ENCODE results near the gene CTBS.

Gene CTBS

DNA sequence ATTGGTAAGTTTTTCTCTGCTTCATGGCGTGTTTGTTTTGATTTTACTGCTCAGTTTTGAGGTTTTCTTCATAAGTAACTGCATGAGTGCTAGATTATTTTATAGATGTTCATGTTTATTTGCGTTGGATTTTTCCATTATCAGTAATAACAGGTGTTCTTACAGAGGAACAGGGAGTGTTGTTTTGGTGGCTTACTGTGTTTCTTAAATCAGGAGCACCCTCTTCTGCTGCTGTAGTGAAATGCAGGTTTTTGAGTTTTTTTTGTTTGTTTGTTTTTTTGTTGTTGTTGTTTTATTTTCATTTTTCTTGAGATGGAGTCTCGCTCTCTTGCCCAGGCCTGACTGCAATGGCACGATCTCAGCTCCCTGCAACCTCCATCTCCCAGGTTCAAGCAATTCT is 32.6 kb downstream of the CTBS start:
- no peak overlapping the region for H3K4me3 ChIP-seq (ENCODE audit: low read length, poor library complexity, severe bottlenecking)
- no peaks in the 10 kb centered on the region for H3F3A ChIP-seq (ENCODE audit: low read depth)
- H2AFZ ChIP-seq (ENCODE audit: low read length) = no peak overlapping the region
- no peaks in the 10 kb centered on the region for H3K79me2 ChIP-seq (ENCODE audit: insufficient read depth, low read length)
- H3K4me1 ChIP-seq (ENCODE audit: insufficient read depth, low read length, poor library complexity, severe bottlenecking) = no peaks in the 10 kb centered on the region
- no peaks in the 10 kb centered on the region for H3K36me3 ChIP-seq (ENCODE audit: insufficient read depth, low read length)
- H3K9me3 ChIP-seq (ENCODE audit: insufficient read depth, low read depth, low read length) = no peaks in the 10 kb centered on the region
- no peaks in the 10 kb centered on the region for H3K9me2 ChIP-seq (replicated peaks; ENCODE audit: low read depth, low read length)
- no peak overlapping the region for H3K4me2 ChIP-seq (ENCODE audit: low read depth, low read length, poor library complexity, severe bottlenecking)
- no peaks in the 10 kb centered on the region for H3K27me3 ChIP-seq (ENCODE audit: insufficient read depth, low read length, poor library complexity, severe bottlenecking)
- no peak overlapping the region for H3K9ac ChIP-seq (ENCODE audit: low read depth, low read length, poor library complexity, severe bottlenecking)
- no peaks in the 10 kb centered on the region for H4K20me1 ChIP-seq (ENCODE audit: insufficient read depth, low read length, poor library complexity, severe bottlenecking)
- no peak for TF ChIP-seq EZH2phosphoT487 (IDR thresholded peaks at IDR 0.05; ENCODE audit: borderline replicate concordance)
- TF ChIP-seq, protein P1, sequence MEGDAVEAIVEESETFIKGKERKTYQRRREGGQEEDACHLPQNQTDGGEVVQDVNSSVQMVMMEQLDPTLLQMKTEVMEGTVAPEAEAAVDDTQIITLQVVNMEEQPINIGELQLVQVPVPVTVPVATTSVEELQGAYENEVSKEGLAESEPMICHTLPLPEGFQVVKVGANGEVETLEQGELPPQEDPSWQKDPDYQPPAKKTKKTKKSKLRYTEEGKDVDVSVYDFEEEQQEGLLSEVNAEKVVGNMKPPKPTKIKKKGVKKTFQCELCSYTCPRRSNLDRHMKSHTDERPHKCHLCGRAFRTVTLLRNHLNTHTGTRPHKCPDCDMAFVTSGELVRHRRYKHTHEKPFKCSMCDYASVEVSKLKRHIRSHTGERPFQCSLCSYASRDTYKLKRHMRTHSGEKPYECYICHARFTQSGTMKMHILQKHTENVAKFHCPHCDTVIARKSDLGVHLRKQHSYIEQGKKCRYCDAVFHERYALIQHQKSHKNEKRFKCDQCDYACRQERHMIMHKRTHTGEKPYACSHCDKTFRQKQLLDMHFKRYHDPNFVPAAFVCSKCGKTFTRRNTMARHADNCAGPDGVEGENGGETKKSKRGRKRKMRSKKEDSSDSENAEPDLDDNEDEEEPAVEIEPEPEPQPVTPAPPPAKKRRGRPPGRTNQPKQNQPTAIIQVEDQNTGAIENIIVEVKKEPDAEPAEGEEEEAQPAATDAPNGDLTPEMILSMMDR (conservative IDR thresholded peaks at IDR 0.05; ENCODE audit: low read length) = peak; percentile 63

DNA sequence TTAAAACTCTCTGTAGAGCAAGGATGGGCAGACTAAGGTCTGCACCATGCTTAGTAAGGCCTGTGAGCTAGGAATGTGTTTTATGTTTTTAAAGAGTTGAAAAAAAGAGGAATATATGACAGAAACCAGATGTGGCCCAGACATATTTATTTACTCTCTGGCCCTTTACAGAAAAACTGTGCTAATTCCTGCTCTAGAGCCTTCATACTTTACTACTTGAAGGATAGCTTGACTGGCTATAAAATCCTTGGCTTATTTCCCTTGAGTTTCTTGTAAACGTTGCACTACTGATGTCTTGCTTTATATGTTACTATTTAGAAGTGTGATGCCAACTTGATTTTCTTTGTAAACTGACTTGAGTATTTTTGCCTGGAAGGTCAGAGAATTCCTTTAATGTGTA is 33.5 kb downstream of the CTBS start:
- H3K4me1 ChIP-seq (ENCODE audit: insufficient read depth, low read length, poor library complexity, severe bottlenecking) = no peaks in the 10 kb centered on the region
- no peak overlapping the region for H3K4me2 ChIP-seq (ENCODE audit: low read depth, low read length, poor library complexity, severe bottlenecking)
- H3K27me3 ChIP-seq (ENCODE audit: insufficient read depth, low read length, poor library complexity, severe bottlenecking) = no peaks in the 10 kb centered on the region
- H3K4me3 ChIP-seq (ENCODE audit: low read length, poor library complexity, severe bottlenecking) = no peak overlapping the region
- H4K20me1 ChIP-seq (ENCODE audit: insufficient read depth, low read length, poor library complexity, severe bottlenecking) = no peaks in the 10 kb centered on the region
- no peak overlapping the region for H2AFZ ChIP-seq (ENCODE audit: low read length)
- no peaks in the 10 kb centered on the region for H3K79me2 ChIP-seq (ENCODE audit: insufficient read depth, low read length)
- H3F3A ChIP-seq (ENCODE audit: low read depth) = no peaks in the 10 kb centered on the region
- TF ChIP-seq EZH2phosphoT487 (IDR thresholded peaks at IDR 0.05; ENCODE audit: borderline replicate concordance) = no peak
- TF ChIP-seq, protein P1 (conservative IDR thresholded peaks at IDR 0.05; ENCODE audit: low read length) = no peak
- H3K9me3 ChIP-seq (ENCODE audit: insufficient read depth, low read depth, low read length) = no peaks in the 10 kb centered on the region
- no peak overlapping the region for H3K9ac ChIP-seq (ENCODE audit: low read depth, low read length, poor library complexity, severe bottlenecking)
- no peaks in the 10 kb centered on the region for H3K9me2 ChIP-seq (replicated peaks; ENCODE audit: low read depth, low read length)
- H3K36me3 ChIP-seq (ENCODE audit: insufficient read depth, low read length) = no peaks in the 10 kb centered on the region

DNA sequence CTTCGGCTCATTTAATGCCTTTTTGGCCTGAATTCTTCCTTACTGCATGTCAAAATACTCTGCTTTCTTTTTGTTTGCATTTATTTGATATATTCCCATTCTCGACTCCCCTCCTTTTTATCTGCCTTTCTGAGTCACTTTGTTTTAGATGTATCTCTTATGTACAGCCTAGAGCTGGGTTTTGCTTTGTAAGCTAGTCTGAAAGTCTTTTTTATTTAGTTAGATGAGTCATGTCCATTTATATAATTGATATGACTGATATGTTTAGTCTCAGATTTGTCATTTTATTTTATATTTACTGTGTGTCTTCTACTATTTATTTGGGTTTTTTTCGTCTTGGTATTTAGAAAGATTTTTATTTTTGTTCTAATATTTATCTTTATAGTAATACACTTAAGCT is 34.3 kb downstream of the CTBS start:
- H3K79me2 ChIP-seq (ENCODE audit: insufficient read depth, low read length) = no peaks in the 10 kb centered on the region
- H3K9me3 ChIP-seq (ENCODE audit: insufficient read depth, low read depth, low read length) = no peaks in the 10 kb centered on the region
- H2AFZ ChIP-seq (ENCODE audit: low read length) = no peak overlapping the region
- no peak overlapping the region for H3K4me3 ChIP-seq (ENCODE audit: low read length, poor library complexity, severe bottlenecking)
- no peaks in the 10 kb centered on the region for H3F3A ChIP-seq (ENCODE audit: low read depth)
- no peaks in the 10 kb centered on the region for H3K27me3 ChIP-seq (ENCODE audit: insufficient read depth, low read length, poor library complexity, severe bottlenecking)
- no peak overlapping the region for H3K9ac ChIP-seq (ENCODE audit: low read depth, low read length, poor library complexity, severe bottlenecking)
- no peaks in the 10 kb centered on the region for H3K36me3 ChIP-seq (ENCODE audit: insufficient read depth, low read length)
- H3K4me2 ChIP-seq (ENCODE audit: low read depth, low read length, poor library complexity, severe bottlenecking) = no peak overlapping the region
- TF ChIP-seq EZH2phosphoT487 (IDR thresholded peaks at IDR 0.05; ENCODE audit: borderline replicate concordance) = no peak
- TF ChIP-seq, protein P1 (conservative IDR thresholded peaks at IDR 0.05; ENCODE audit: low read length) = no peak
- H3K9me2 ChIP-seq (replicated peaks; ENCODE audit: low read depth, low read length) = no peaks in the 10 kb centered on the region
- H3K4me1 ChIP-seq (ENCODE audit: insufficient read depth, low read length, poor library complexity, severe bottlenecking) = no peaks in the 10 kb centered on the region
- no peaks in the 10 kb centered on the region for H4K20me1 ChIP-seq (ENCODE audit: insufficient read depth, low read length, poor library complexity, severe bottlenecking)

All from Loucy (cell line).